Gastroesophageal sphincter (tissue), 3 donors: ENCODE data around the gene VTI1A.

Source experiments
- EP300 ChIP-seq: sonication (generic); formaldehyde crosslinking; IDR thresholded peaks from one replicate; pipeline ENCODE4 v1.6.1; 2017; ENCODE audit warnings: antibody characterized with exemption, mild to moderate bottlenecking
- POLR2A ChIP-seq, 2 donors: fragments of 450-650 bp; IDR thresholded peaks; one replicate each; pipeline ENCODE4 v1.6.1; 2017; ENCODE audit warnings: antibody characterized with exemption in 2 of 2, mild to moderate bottlenecking in 2 of 2, moderate library complexity in 1 of 2
- POLR2AphosphoS5 ChIP-seq: sonication (generic); formaldehyde crosslinking; IDR thresholded peaks from one replicate; pipeline ENCODE4 v1.6.1; 2017; ENCODE audit warnings: antibody characterized with exemption
- TF ChIP-seq, protein P1 (sequence below), 4 experiments: fragments of 200-600 bp in 2 of 4; fragments of 450-650 bp in 2 of 4; sonication (generic) in 1 of 4; IDR thresholded peaks; one replicate each; pipeline ENCODE4 v1.5.1; 2017 to 2019; ENCODE audit warnings: antibody characterized with exemption in 4 of 4, mild to moderate bottlenecking in 2 of 4, moderate library complexity in 2 of 4

GRCh38 chr10:112658465-112658864 is 211.4 kb downstream of the VTI1A start:
- TF ChIP-seq, protein P1, sequence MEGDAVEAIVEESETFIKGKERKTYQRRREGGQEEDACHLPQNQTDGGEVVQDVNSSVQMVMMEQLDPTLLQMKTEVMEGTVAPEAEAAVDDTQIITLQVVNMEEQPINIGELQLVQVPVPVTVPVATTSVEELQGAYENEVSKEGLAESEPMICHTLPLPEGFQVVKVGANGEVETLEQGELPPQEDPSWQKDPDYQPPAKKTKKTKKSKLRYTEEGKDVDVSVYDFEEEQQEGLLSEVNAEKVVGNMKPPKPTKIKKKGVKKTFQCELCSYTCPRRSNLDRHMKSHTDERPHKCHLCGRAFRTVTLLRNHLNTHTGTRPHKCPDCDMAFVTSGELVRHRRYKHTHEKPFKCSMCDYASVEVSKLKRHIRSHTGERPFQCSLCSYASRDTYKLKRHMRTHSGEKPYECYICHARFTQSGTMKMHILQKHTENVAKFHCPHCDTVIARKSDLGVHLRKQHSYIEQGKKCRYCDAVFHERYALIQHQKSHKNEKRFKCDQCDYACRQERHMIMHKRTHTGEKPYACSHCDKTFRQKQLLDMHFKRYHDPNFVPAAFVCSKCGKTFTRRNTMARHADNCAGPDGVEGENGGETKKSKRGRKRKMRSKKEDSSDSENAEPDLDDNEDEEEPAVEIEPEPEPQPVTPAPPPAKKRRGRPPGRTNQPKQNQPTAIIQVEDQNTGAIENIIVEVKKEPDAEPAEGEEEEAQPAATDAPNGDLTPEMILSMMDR (IDR thresholded peaks at IDR 0.05) = no peak
- TF ChIP-seq POLR2A (IDR thresholded peaks at IDR 0.05) (no peak), EP300 (no peak), POLR2AphosphoS5 (no peak)
